KOPT-K1 (cell line): ENCODE data around the gene NOS1AP.

Source experiments
- H3K27ac ChIP-seq: fragments of 200-600 bp; sonication (generic); 2 replicates; pipeline ENCODE4 v1.5.1; 2016; ENCODE audit warnings: antibody characterized with exemption, mild to moderate bottlenecking, low read depth, low read length; ENCODE audit not compliant: poor library complexity, severe bottlenecking
- H3K36me3 ChIP-seq: fragments of 200-600 bp; sonication (generic); 2 replicates; pipeline ENCODE4 v1.5.1; 2017; ENCODE audit warnings: antibody characterized with exemption, mild to moderate bottlenecking, low read length, moderate library complexity; ENCODE audit not compliant: insufficient read depth
- H3K9me3 ChIP-seq: fragments of 200-600 bp; sonication (generic); 2 replicates; pipeline ENCODE4 v1.5.1; 2017; ENCODE audit warnings: antibody characterized with exemption, low read length, mild to moderate bottlenecking; ENCODE audit not compliant: insufficient read depth, poor library complexity, severe bottlenecking

The NOS1AP gene

DNA sequence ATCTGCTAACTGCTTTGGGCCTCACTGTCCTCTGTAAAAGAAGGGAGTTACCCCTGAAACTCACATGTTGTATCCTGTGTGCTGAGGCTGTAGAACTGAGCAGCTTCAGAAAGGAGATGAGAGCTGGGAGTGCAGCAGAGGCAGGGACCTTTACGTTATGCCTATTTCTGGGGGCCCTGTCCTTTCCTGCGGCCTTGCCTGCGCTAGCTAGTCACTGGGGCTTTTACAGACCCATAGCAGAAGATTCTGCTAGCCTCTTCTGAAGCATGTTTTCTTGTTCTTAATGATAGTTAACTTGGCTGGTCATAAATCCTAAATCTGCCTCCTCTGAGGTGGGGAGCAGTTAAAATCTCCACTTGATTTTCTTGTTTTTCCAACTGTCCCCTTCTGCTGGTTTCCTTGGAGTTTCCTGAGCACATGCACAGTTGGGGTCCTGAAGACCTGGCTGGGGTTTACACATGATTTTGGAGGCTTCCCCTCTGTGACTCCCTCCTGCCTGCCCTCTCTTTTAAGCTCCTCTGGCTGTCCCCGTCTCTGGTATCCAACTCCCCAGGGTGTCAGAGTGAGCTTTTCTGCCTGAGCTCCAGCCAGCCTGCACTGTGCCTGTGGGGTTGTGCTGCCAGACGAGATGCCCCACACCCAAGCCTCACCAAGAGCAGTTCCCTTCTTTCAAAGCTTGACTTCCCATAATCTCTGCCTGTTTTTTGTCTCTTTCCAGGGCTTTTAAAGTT, 76.6 kb downstream of the NOS1AP start:
- H3K27ac ChIP-seq = no peak overlapping the region
- H3K36me3 ChIP-seq = no peaks in the 10 kb centered on the region
- H3K9me3 ChIP-seq = no peaks in the 10 kb centered on the region

- H3K36me3 ChIP-seq = no peaks in the 10 kb centered on the region
- H3K27ac ChIP-seq = no peak overlapping the region
- no peaks in the 10 kb centered on the region for H3K9me3 ChIP-seq
Observed at GRCh38 chr1:162147760-162148159, 78.3 kb downstream of the NOS1AP start.

GRCh38 chr1:162150112-162150511, 80.6 kb downstream of the NOS1AP start:
- Histone ChIP-seq H3K9me3 (no peaks in the 10 kb centered on the region), H3K36me3 (no peaks in the 10 kb centered on the region), H3K27ac (no peak overlapping the region)

DNA sequence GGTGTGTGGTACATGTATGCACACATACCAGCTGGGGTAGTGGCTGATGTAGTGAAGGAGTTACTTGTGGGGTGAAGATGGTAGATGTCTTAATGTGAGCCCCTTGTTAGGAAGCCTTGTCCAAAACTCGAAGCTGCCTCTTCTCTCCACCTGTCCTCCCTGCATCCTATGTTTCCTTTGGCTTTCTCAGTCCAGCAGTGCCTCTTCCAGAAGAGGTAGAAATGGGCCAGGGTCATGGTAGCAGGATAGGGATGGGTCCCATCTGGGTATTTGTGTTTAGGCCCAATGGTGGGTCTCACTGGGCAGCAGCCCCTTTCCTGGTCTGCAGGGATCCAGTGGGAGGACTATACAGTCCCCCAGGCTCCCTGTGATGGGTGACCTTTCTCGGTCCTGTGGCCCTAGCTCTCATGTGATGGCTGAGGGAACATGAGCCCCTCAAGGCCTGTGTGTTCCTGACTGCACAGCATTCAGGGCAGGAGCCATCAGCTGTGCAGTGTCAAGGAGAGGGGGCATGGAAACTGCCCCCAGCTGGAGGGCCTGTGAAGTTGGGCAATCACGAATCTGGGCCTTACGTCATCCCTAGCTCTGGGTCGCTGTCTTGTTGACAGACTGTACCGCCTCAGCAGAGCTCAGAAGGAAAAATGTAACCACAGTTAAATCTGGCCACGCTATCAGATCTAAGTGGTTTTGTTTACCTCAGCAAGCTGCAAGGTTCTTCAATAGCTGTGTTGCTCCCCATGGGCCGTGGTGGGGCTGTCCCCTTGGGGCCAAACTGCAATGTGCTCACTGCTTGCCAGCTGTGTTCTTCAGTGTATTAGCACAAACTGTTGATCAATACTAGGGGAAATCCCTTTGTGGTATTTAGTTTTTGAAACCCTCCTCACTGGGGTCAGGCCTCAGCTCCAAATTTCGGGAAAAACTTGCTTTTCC, 82.7 kb downstream of the NOS1AP start:
- H3K9me3 ChIP-seq = no peaks in the 10 kb centered on the region
- no peaks in the 10 kb centered on the region for H3K36me3 ChIP-seq
- no peak overlapping the region for H3K27ac ChIP-seq

DNA sequence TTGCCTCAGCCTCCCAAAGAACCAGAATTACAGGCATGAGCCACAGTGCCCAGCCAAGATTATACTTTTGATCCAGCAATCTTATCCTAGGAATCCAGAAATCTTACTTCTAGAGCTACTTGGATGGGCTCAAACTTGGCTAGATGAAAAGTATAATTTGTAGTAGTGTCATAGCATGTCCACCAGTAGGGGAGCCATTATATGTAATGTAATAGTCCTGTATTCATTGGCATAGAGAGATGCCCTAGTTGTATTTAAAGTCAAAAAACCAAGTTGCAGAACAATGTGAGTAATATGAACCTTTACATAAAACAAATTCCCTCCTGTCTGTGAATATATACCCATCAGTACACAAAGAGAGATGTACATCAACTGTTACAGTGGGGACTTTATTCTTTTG, 83.9 kb downstream of the NOS1AP start:
- H3K9me3 ChIP-seq = no peaks in the 10 kb centered on the region
- H3K27ac ChIP-seq = no peak overlapping the region
- H3K36me3 ChIP-seq = no peaks in the 10 kb centered on the region

DNA sequence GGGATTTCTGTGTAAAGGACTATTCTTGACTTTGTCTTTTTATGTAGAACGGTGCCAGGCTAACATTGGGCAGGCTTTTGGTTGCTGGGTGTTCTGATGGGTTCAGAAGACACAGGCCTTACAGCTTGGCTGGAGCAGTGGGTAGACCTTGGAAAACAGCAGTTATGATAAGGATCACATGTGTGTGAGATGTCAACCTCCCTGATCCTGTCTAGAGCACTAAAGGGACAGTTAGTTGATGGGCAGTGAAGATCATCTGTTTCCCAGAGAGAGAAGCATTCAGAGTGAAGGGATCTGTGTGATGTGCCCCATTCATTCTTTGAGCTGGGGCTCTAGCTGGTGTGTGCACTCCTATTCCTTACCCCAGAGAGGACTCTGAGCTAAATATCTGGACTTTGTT, 88.0 kb downstream of the NOS1AP start:
- Histone ChIP-seq H3K9me3 (no peaks in the 10 kb centered on the region), H3K27ac (no peak overlapping the region), H3K36me3 (no peaks in the 10 kb centered on the region)

DNA sequence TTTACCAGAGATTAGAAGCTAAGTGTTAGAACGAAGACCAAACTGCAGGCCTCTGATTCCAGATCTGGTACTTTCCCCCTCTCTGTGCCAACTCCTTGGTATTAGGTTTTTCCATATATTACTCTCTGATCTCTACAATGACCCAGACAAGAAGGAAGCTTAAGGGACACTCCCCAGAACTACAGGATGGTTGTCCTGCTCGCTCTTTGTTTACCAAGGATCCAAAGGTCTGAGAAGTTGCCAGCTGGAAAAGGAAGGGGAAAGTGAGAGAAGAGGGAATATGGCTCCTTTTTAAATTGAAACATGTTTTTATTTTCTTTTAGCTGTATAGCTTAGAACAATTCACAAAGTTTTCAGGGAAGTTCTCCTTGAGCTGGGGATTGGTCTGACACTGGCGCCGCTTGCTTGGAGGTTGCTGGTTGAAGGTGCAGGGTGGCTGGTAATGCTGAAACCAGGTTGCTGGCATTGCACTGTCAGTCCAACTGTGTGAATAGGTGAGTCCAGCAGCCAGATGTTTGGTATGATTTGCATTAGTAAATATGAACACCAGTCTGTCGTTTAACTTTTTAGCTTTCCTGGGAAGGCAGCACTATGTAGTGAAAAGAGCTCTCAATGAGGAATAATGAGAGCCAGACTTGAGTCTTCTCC, 89.3 kb downstream of the NOS1AP start:
- H3K9me3 ChIP-seq = no peaks in the 10 kb centered on the region
- no peak overlapping the region for H3K27ac ChIP-seq
- no peaks in the 10 kb centered on the region for H3K36me3 ChIP-seq

DNA sequence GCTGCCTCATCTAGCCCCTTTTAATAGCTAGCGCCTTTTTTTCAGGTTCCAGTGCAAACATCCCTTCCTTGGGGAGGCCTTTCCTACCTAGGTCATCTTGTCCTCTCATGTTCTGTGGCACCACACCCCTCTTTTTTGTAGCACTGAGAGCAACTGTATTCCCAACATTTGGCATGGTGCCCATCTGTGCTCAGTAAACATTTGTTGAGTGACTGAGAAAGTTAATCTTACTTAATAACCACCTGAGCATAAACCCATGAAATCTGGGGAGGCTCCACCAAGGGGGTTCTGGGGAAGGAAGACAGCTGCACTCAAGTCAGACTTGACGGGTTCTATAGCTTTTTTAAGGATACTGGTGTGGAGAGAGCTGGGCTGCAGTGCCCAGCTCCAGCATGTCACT, 90.0 kb downstream of the NOS1AP start:
- H3K27ac ChIP-seq = no peak overlapping the region
- no peaks in the 10 kb centered on the region for H3K36me3 ChIP-seq
- H3K9me3 ChIP-seq = no peaks in the 10 kb centered on the region

GRCh38 chr1:162161916-162162550, 92.5 kb downstream of the NOS1AP start:
- no peak overlapping the region for H3K27ac ChIP-seq
- no peaks in the 10 kb centered on the region for H3K9me3 ChIP-seq
- no peaks in the 10 kb centered on the region for H3K36me3 ChIP-seq

DNA sequence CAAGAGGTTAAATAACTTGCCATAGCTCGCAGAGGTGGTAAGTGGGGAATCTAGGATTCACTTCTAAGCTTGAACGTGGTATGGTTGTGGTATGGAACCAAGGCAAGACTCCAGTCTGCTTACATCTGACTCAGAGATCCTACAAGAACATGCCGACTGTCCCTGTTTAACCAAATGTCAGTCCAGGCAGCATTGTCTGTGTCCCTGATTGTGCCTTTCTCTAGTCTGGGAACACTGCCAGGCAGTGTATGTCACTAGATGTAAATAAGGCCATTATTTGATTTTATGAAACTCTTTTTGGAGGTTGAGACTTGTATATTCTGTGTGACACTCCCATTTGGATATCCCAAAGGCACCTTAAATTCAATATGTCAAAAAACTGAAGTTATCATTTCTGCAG, 96.0 kb downstream of the NOS1AP start:
- no peak overlapping the region for H3K27ac ChIP-seq
- no peaks in the 10 kb centered on the region for H3K36me3 ChIP-seq
- H3K9me3 ChIP-seq = no peaks in the 10 kb centered on the region

DNA sequence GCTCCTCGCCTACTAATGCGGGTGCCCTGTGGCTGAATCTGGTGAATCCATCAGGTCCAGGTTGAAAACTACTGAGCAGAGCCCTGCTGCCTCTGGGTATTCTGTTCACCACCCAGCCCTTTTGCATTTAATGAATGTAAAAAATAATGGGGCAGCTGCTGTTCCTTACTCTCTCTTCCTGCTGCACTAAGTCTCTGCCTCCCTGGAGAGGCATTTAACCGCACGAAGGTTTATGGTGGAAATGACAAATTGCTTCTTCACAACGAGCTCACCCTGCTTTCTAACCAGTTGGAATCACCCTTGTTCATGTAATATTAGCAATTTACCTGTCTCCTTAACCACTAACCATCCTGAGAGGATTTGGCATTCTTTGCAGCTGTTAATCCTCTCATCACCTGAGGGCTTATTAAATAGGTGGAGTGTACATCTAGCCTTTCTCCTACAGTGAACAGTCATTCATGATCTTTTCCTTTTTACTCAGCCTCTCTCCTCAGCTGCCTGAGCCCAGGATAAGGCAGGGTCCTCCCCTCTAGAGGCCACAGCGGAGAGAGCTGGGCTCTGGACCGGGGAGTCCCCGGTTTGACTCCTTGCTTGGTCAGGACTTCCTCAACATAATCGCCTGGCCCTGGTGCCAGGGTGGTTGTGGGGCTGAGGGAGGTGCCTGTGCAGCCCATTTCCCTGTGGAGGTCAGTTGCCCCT, 97.6 kb downstream of the NOS1AP start:
- H3K36me3 ChIP-seq = no peaks in the 10 kb centered on the region
- no peak overlapping the region for H3K27ac ChIP-seq
- no peaks in the 10 kb centered on the region for H3K9me3 ChIP-seq

- Histone ChIP-seq H3K27ac (no peak overlapping the region), H3K36me3 (no peaks in the 10 kb centered on the region), H3K9me3 (no peaks in the 10 kb centered on the region)
Observed at GRCh38 chr1:162168261-162168660, 98.8 kb downstream of the NOS1AP start.

DNA sequence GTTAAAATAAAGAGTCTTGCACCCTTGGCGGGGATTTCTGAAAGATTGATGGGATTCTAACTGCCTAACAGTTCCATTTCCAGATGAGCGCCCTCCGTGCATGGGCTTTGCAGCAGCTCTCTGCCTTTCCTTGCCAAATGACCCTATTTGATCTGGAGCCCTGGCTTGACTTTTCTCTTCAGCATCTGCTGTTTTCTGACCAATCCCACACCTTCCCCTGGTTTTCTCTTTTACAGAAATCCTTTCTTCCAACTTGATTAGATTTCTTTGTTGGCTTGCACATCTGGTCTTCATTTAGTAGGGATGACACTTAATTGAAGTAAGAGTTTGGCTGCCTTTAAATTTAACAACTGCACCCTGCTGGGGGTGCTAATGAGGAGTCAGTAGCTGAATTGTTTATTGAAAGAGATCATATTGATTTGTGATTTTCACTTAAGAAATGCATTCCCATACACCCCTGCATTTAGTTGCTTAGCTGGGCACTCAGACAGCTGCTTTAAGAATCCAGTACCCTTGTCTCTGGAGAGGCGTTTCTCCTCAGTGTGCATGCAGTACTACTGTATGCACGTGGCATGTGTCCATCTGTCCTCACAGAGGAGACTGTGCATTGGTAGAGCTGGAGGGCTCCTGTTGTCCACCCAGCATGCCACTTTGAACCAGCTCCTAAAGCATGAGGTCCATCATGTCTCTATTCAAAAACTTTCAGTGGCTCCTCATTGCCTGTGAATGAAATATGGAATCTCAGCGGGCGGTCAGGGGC, 99.7 kb downstream of the NOS1AP start:
- H3K9me3 ChIP-seq = no peaks in the 10 kb centered on the region
- no peak overlapping the region for H3K27ac ChIP-seq
- no peaks in the 10 kb centered on the region for H3K36me3 ChIP-seq

GRCh38 chr1:162171111-162171510, 101.6 kb downstream of the NOS1AP start:
- H3K27ac ChIP-seq = no peak overlapping the region
- H3K9me3 ChIP-seq = no peaks in the 10 kb centered on the region
- H3K36me3 ChIP-seq = no peaks in the 10 kb centered on the region
